Testis (tissue), 2 donors: ENCODE data around the gene DCTD.

Source experiments
- CTCF ChIP-seq, 3 experiments: fragments of 450-650 bp in 2 of 3; fragments of 200-600 bp in 1 of 3; sonication (generic) in 1 of 3; IDR thresholded peaks; one replicate each; pipeline ENCODE4 v1.5.1; 2016 to 2019; ENCODE audit warnings: antibody characterized with exemption in 3 of 3, mild to moderate bottlenecking in 2 of 3, moderate library complexity in 1 of 3
- POLR2A ChIP-seq: fragments of 450-650 bp; IDR thresholded peaks from one replicate; pipeline ENCODE4 v1.6.1; 2017; ENCODE audit warnings: antibody characterized with exemption, mild to moderate bottlenecking, moderate library complexity

GRCh38 chr4:182905038-182905437 is 12.1 kb downstream of the DCTD start:
- TF ChIP-seq POLR2A = no peak
- TF ChIP-seq CTCF (IDR thresholded peaks at IDR 0.05) = no peak
